ENCODE results near the gene COBL. TPM values are rescaled to one million over a fixed set of nuclear protein-coding genes. Genes with fewer than 3 reads are reported as not detected.

Gene COBL
- total and polyA plus RNA-seq, 2 of the 4 experiments (the other 2 are of a cell fraction): under 0.01 TPM; not detected in 1

- H3K9ac ChIP-seq (ENCODE audit: low read depth, low read length): no peak overlapping the region
- no peaks in the 10 kb centered on the region for H3K36me3 ChIP-seq (ENCODE audit: control insufficient read depth, insufficient read depth, low read length)
- no peak overlapping the region for H3K4ac ChIP-seq (ENCODE audit: low read depth, low read length)
- H3K4me2 ChIP-seq (ENCODE audit: low read depth, low read length): no peak overlapping the region
- H3K23ac ChIP-seq (ENCODE audit: low read depth, low read length): no peak overlapping the region
- H4K5ac ChIP-seq (ENCODE audit: low read depth, low read length): no peak overlapping the region
- no peak overlapping the region for H2BK120ac ChIP-seq (ENCODE audit: low read depth, low read length)
- TF ChIP-seq RCOR1 (IDR thresholded peaks at IDR 0.05; ENCODE audit: insufficient replicate concordance, low read length) (no peak), MAZ (IDR thresholded peaks at IDR 0.05; ENCODE audit: borderline replicate concordance, low read depth, low read length) (no peak), CEBPB (IDR thresholded peaks at IDR 0.05; ENCODE audit: low read depth, low read length) (no peak), USF2 (IDR thresholded peaks at IDR 0.05; ENCODE audit: low read depth, low read length) (no peak), MXI1 (IDR thresholded peaks at IDR 0.05; ENCODE audit: borderline replicate concordance, low read depth, low read length) (no peak), NFE2L2 (IDR thresholded peaks at IDR 0.05; ENCODE audit: low read depth, low read length) (no peak)
- H3K79me1 ChIP-seq (ENCODE audit: low read depth in 1 of 2, low read length in 2 of 2): no peaks in the 10 kb centered on the region
- no peak overlapping the region for H3K18ac ChIP-seq (ENCODE audit: low read depth, low read length)
- no peak overlapping the region for H2AK5ac ChIP-seq (ENCODE audit: low read depth, low read length)
- no peak overlapping the region for H2BK20ac ChIP-seq (ENCODE audit: low read depth, low read length)
- no peak overlapping the region for H2BK5ac ChIP-seq (ENCODE audit: low read depth, low read length, poor library complexity, severe bottlenecking)
- no peak overlapping the region for H3K4me3 ChIP-seq (ENCODE audit: insufficient read depth, low read depth, low read length)
- no peaks in the 10 kb centered on the region for H4K20me1 ChIP-seq (ENCODE audit: insufficient read depth, low read length)
- in situ Hi-C loops (cut with MboI; ENCODE audit: low sequenced_read_pairs): no loop called here
- no peak overlapping the region for H2AFZ ChIP-seq (replicated peaks; ENCODE audit: low read length, poor library complexity)
- no peaks in the 10 kb centered on the region for H3K4me1 ChIP-seq (ENCODE audit: control insufficient read depth, insufficient read depth, low read length)
- ChIA-PET CTCF (no interaction called here), POLR2A (ENCODE audit: unreplicated experiment) (no interaction called here)
- dilution Hi-C loops (cut with HindIII; ENCODE audit: low sequenced_read_pairs, unreplicated experiment): no loop called here
- no peaks in the 10 kb centered on the region for H3K27me3 ChIP-seq (ENCODE audit: control insufficient read depth, insufficient read depth, low read length)
- no TSS peak for BruUV-seq (replicated peaks)
- H3K14ac ChIP-seq (replicated peaks; ENCODE audit: low read depth, low read length): no peak overlapping the region
- no peak for ATAC-seq (ENCODE audit: low read depth)
- no peak overlapping the region for H3K27ac ChIP-seq (ENCODE audit: insufficient read depth, low read length)
- WGBS, 2 experiments (ENCODE audit: extremely low coverage in 2 of 2, insufficient read length in 1 of 2): no CpG with 5 or more reads among the region's 3 CpGs
- H3K9me1 ChIP-seq (ENCODE audit: insufficient read depth, low read length): no peaks in the 10 kb centered on the region
- no peak overlapping the region for H3K56ac ChIP-seq (ENCODE audit: extremely low read depth, insufficient read depth, low read length)
- no peaks in the 10 kb centered on the region for H3K9me3 ChIP-seq (ENCODE audit: control insufficient read depth, insufficient read depth, low read length)
- intact Hi-C loops (cut with micrococcal nuclease): no loop called here
- H4K91ac ChIP-seq (ENCODE audit: insufficient read depth, low read depth, low read length): no peak overlapping the region
- H4K8ac ChIP-seq (ENCODE audit: low read depth in 2 of 2, low read length in 2 of 2): no peak overlapping the region
- DNase-seq: no peak
- no peak overlapping the region for H2AK9ac ChIP-seq (replicated peaks; ENCODE audit: low read depth, low read length, poor library complexity)
- H2BK15ac ChIP-seq (ENCODE audit: low read depth, low read length): no peak overlapping the region
Observed at GRCh38 chr7:51210766-51211165, 105.8 kb downstream of the COBL start.

All from IMR-90 (cell line).